Erythroblast (primary cell): Measurements from ENCODE around the gene CCDC40.

Experiments
- DNase-seq, 2 experiments: peaks; one replicate each; lab custom pipeline; 2025; lab: John Stamatoyannopoulos, UW
- GATA1 ChIP-seq: IDR thresholded peaks from 2 replicates; pipeline ENCODE4 v1.6.1; 2011; ENCODE audit warnings: low read depth, mild to moderate bottlenecking, control low read depth, low read length, moderate library complexity
- POLR2A ChIP-seq: IDR thresholded peaks from 2 replicates; pipeline ENCODE4 v1.6.1; 2011; ENCODE audit warnings: mild to moderate bottlenecking, low read length

The CCDC40 gene

DNA sequence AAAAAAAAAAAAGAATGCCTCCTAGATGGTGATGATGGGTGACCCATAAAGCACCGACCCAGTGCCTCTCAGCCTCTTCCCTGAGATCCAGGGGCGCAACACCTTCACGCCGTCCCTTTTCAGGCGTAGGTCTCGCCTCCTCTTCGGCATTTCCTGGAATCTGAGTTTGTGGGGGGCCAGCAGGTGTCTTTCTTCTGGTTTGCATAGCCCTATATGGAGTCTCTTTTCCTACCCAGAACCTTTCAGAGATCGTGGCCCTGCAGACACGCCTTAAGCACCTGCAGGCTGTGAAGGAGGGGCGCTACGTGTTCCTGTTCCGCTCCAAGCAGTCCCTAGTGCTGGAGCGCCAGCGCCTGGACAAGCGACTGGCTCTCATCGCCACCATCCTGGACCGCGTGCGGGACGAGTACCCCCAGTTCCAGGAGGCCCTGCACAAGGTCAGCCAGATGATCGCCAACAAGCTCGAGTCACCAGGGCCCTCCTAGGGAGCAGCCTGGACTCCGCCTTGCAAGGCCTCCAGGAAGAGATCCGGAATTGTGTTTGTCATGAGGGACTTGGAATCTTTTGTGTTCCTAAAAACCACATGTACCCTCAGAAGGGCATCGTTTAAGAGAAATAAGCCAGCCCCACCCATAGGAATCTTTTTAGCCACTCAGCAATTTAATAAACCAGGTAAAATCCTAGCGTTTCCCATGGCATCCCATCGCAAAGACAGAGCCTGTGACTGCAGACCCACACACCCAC lies 63.0 kb downstream of the CCDC40 start:
- TF ChIP-seq POLR2A (no peak), GATA1 (no peak)
- no peak for DNase-seq

DNA sequence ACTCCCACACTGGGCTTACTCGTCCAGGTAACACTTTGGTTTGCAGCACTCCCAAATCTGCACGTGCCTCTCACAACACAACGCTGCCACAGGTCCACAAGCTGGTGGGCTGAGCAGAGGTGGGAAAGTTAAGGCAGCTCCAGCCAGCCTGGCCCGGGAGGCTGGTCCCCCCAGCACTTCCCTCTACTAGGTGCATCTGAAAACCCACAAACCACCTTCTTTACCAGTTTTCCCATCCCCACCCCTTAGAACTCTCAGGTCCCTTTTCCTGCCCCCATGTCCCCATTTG lies 63.5 kb downstream of the CCDC40 start:
- no peak for DNase-seq
- no peak for TF ChIP-seq GATA1
- TF ChIP-seq POLR2A = no peak

DNA sequence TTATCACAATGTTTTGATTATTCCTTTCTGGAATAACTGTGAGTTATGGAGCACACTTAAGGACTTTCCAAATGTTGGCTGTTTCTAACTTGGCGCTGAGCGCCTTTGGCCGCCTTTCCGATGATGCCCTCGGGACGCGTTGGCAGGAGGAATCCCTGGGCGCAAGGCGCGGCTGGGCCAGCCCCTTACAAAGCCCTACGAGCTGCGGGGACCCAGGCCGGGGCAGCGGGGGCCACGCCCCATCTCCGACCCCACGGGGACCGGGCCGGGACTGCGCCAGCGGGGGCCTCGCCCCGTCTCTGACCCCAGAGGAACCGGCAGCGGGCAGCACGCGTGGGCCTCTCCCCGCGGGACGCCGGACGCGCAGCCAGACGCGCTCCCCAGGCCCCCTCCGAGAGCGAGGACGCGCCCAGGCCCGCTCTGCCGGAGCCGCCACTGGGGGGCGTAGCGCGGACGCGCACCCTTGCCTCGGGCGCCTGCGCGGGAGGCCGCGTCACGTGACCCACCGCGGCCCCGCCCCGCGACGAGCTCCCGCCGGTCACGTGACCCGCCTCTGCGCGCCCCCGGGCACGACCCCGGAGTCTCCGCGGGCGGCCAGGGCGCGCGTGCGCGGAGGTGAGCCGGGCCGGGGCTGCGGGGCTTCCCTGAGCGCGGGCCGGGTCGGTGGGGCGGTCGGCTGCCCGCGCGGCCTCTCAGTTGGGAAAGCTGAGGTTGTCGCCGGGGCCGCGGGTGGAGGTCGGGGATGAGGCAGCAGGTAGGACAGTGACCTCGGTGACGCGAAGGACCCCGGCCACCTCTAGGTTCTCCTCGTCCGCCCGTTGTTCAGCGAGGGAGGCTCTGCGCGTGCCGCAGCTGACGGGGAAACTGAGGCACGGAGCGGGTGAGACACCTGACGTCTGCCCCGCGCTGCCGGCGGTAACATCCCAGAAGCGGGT lies 64.8 kb downstream of the CCDC40 start, which contains the start of gene GAA:
Gene GAA, plus strand, starts transcription at position 571 of the 935 bp plus-strand sequence. CDS start 3,006 bp downstream, outside the sequence.
- peak; percentile 89 to 94 for DNase-seq

DNA sequence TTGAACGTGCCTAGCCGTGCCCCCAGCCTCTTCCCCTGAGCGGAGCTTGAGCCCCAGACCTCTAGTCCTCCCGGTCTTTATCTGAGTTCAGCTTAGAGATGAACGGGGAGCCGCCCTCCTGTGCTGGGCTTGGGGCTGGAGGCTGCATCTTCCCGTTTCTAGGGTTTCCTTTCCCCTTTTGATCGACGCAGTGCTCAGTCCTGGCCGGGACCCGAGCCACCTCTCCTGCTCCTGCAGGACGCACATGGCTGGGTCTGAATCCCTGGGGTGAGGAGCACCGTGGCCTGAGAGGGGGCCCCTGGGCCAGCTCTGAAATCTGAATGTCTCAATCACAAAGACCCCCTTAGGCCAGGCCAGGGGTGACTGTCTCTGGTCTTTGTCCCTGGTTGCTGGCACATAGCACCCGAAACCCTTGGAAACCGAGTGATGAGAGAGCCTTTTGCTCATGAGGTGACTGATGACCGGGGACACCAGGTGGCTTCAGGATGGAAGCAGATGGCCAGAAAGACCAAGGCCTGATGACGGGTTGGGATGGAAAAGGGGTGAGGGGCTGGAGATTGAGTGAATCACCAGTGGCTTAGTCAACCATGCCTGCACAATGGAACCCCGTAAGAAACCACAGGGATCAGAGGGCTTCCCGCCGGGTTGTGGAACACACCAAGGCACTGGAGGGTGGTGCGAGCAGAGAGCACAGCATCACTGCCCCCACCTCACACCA lies 65.7 kb downstream of the CCDC40 start:
- DNase-seq = peak; percentile 63 to 67
- TF ChIP-seq POLR2A (no peak), GATA1 (no peak)

More for the DNA sequence above, 64.8 kb downstream of the CCDC40 start, which contains the start of gene GAA:
- TF ChIP-seq GATA1 = no peak
- TF ChIP-seq POLR2A = peak; percentile 50

DNA sequence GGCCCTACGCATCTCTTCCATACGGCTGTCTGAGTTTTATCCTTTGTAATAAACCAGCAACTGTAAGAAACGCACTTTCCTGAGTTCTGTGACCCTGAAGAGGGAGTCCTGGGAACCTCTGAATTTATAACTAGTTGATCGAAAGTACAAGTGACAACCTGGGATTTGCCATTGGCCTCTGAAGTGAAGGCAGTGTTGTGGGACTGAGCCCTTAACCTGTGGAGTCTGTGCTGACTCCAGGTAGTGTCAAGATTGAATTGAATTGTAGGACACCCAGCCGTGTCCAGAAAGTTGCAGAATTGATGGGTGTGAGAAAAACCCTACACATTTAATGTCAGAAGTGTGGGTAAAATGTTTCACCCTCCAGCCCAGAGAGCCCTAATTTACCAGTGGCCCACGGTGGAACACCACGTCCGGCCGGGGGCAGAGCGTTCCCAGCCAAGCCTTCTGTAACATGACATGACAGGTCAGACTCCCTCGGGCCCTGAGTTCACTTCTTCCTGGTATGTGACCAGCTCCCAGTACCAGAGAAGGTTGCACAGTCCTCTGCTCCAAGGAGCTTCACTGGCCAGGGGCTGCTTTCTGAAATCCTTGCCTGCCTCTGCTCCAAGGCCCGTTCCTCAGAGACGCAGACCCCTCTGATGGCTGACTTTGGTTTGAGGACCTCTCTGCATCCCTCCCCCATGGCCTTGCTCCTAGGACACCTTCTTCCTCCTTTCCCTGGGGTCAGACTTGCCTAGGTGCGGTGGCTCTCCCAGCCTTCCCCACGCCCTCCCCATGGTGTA lies 66.4 kb downstream of the CCDC40 start:
- no peak for DNase-seq
- no peak for TF ChIP-seq GATA1
- no peak for TF ChIP-seq POLR2A

DNA sequence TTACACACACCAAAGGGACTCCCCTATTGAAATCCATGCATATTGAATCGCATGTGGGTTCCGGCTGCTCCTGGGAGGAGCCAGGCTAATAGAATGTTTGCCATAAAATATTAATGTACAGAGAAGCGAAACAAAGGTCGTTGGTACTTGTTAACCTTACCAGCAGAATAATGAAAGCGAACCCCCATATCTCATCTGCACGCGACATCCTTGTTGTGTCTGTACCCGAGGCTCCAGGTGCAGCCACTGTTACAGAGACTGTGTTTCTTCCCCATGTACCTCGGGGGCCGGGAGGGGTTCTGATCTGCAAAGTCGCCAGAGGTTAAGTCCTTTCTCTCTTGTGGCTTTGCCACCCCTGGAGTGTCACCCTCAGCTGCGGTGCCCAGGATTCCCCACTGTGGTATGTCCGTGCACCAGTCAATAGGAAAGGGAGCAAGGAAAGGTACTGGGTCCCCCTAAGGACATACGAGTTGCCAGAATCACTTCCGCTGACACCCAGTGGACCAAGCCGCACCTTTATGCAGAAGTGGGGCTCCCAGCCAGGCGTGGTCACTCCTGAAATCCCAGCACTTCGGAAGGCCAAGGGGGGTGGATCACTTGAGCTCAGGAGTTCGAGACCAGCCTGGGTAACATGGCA lies 67.1 kb downstream of the CCDC40 start:
- DNase-seq = no peak
- no peak for TF ChIP-seq GATA1
- TF ChIP-seq POLR2A = no peak

DNA sequence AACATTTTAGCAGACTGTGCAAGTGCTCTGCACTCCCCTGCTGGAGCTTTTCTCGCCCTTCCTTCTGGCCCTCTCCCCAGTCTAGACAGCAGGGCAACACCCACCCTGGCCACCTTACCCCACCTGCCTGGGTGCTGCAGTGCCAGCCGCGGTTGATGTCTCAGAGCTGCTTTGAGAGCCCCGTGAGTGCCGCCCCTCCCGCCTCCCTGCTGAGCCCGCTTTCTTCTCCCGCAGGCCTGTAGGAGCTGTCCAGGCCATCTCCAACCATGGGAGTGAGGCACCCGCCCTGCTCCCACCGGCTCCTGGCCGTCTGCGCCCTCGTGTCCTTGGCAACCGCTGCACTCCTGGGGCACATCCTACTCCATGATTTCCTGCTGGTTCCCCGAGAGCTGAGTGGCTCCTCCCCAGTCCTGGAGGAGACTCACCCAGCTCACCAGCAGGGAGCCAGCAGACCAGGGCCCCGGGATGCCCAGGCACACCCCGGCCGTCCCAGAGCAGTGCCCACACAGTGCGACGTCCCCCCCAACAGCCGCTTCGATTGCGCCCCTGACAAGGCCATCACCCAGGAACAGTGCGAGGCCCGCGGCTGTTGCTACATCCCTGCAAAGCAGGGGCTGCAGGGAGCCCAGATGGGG lies 68.0 kb downstream of the CCDC40 start:
- TF ChIP-seq GATA1 = no peak
- TF ChIP-seq POLR2A = no peak
- DNase-seq = no peak

DNA sequence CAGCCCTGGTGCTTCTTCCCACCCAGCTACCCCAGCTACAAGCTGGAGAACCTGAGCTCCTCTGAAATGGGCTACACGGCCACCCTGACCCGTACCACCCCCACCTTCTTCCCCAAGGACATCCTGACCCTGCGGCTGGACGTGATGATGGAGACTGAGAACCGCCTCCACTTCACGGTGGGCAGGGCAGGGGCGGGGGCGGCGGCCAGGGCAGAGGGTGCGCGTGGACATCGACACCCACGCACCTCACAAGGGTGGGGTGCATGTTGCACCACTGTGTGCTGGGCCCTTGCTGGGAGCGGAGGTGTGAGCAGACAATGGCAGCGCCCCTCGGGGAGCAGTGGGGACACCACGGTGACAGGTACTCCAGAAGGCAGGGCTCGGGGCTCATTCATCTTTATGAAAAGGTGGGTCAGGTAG lies 68.5 kb downstream of the CCDC40 start:
- TF ChIP-seq POLR2A (no peak), GATA1 (no peak)
- DNase-seq = no peak

DNA sequence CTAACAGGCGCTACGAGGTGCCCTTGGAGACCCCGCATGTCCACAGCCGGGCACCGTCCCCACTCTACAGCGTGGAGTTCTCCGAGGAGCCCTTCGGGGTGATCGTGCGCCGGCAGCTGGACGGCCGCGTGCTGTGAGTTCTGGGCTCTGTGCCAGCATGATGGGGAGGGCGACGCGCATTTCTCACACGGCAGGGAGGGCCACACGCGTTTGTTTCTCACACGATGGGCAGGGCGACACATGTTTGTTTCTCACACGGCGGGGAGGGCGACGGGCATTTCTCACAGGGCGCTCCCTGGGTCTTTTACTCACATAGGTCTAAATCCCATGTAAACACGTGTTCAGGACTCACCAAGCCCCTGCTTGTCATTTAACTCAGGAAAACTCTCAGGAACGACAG lies 69.3 kb downstream of the CCDC40 start:
- TF ChIP-seq POLR2A = no peak
- TF ChIP-seq GATA1 = no peak
- no peak for DNase-seq

DNA sequence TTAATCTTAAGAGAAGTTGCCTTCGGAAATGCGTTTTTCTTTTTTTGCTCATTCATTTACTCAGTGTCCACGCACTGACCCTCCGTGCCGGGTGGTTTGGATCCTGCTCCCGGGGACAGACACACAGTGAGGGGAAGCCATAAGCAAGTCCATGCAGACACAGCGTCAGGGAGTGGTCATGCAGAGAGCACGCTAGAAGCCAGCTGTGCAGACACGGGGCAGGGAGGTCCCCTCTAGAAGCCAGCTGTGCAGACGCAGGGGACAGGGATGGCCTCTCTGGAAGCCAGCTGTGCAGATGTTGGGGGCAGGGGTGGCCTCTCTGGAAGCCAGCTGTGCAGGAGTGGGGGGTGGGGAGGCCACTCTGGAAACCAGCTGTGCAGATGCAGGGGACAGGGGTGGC lies 69.7 kb downstream of the CCDC40 start:
- no peak for DNase-seq

DNA sequence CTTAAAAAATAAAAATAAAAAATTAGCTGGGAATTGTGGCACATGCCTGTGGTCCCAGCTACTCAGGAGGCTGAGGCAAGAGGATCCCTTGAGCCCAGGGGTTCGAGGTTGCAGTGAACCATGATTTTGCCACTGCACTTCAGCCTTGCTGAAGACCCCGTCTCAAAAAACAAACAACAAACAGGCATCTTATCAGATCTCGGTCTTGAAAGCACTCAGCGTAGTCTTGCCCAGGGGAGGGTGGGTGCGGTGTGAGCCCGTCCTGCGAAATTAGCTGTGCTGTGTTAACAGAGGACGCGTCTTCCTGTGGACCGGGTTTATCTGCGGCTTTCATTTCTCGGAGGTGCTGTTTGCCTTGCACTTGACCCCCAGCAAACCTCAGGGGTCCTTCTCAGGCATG lies 70.3 kb downstream of the CCDC40 start:
- no peak for DNase-seq
- TF ChIP-seq GATA1 (no peak), POLR2A (no peak)

More for the DNA sequence above, 69.7 kb downstream of the CCDC40 start:
- no peak for TF ChIP-seq POLR2A
- no peak for TF ChIP-seq GATA1
